HG02759 (cell line): ENCODE results near the gene NEBL.

Experiments
- ATAC-seq: cut with Tn5 transposase; IDR thresholded peaks from one replicate; pipeline ENCODE4 v1.9.1; 2021; ENCODE audit warnings: mild to moderate bottlenecking, moderate library complexity; ENCODE audit not compliant: unreplicated experiment

Gene NEBL

GRCh38 chr10:20797290-20797689 lies 99.8 kb downstream of the NEBL start:
- no peak for ATAC-seq

DNA sequence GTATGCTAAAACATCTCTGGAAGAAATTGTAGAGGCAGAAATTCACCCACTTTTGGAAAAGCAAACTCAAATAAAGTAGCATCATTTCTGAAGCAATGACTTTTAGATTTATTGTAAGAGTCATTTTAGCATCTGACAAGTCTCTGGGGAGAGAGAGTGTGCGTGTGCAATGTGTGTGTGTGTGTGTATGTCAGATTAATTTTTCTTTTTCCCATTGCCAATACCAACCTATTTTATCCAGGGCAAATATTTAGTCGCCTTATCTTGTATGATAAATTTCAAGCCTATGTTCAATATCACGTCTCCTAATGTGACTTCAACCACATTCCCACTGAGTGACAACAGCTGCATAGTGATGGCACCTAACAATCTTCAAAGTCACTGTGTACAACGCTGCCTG lies 101.7 kb downstream of the NEBL start:
- no peak for ATAC-seq

- ATAC-seq: no peak
Observed at GRCh38 chr10:20785174-20785573, 111.9 kb downstream of the NEBL start.

DNA sequence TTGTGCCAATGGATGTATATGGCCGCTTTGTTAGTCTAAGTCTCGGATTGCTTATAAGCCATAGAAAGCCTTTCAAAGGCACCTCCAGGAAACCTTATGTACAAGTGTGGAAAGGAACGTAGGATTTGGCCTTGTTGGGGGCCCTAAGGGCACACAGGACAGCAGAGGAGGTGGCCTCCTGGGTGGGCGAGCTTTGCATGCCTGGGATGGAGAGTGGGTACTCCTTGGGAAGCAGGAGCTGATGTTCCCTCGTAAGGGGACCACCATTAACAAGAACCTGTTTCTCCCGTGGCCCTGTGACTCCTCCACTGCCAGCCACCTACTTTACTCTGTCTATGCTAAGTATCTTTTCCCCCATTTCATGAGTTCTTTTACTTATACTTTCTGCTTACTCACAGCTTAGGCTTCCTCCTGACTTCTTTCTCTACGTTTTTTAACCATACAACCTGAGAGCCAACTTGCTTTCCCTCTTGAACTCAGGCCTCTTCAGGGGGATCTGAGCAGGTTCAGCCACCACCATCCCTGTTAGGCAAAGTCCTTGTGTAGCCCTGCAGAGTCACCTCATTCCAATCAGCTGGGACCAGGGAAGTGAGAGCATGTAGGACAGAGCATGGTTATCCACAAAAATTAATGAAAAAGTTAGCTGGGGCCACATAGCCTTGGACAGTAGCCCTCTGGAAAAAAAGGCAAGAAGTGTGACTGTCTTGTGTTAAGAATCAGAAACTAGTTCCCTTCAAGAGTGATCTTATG lies 118.9 kb downstream of the NEBL start:
- no peak for ATAC-seq

DNA sequence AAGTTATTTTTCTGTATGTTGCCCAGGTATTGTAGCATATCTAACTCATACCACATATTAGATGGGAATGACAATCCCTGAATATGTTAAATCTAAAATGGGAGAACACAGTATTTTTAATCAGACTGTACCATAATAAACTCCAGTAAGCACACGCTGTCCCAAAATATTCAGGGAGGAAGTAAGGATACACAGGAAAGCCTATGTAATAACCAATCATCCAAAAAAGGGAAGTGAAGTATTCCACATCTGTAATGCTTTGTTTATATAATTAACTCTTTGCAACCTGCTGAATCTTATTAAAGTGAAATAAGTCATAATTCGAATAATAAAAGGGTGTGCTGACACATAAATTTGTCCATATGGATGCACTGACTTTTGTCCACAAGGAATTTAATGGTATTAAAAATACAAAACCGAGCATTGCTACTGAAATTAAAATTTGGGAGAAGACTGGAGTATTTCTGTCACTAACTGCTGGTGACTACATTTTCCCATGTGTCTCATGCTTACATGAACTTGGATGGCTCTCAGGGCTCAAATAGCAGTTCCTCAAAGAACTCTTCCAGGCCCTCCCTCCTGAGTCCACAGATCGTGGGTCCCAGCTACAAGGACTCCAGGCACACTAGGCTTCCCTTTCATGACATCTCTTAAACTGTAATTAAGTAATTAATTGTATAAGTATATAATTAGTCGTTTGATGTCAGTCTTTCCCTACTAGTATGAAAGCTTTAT lies 120.6 kb downstream of the NEBL start:
- no peak for ATAC-seq

- ATAC-seq: no peak
Observed at GRCh38 chr10:20771051-20771450, 126.1 kb downstream of the NEBL start.

DNA sequence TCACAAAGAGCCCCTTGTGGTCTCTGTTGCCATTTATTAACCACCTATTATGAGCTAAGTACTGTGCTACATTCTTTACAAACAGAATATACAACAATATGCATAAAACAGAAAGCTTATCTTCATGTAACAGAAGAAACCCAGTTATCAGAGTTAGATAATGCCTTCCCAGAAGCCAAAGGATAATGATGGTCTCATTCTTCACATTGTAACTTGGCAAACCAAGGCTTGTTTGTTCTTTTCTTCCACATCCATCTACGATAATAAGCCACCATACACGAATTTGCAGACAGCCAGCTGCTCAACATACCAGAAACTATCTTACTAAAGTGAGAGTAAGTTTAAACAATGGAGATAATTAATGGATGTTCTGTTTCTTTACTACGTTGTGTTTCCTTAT lies 127.6 kb downstream of the NEBL start:
- ATAC-seq: no peak

- ATAC-seq: no peak
Observed at GRCh38 chr10:20768843-20769242, 128.3 kb downstream of the NEBL start.

- ATAC-seq: no peak
Observed at GRCh38 chr10:20767028-20767427, 130.1 kb downstream of the NEBL start.

DNA sequence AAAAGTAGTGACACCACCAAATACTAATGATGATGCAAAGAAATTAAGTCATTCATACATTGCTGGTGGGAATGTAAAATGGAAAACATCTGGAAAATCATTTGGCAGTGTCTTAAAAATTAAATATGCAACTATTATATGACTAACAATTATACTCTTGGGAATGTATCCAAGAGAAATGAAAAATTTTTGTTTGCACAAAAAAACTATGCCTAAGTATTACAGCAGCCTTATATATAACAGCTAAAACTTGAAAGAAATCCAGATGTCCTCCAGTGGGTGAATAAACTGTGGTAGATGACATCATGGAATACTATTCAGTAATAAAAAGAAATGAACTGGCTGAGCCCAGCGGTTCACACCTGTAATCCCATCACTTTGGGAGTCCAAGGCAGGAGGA lies 132.0 kb downstream of the NEBL start:
- no peak for ATAC-seq

DNA sequence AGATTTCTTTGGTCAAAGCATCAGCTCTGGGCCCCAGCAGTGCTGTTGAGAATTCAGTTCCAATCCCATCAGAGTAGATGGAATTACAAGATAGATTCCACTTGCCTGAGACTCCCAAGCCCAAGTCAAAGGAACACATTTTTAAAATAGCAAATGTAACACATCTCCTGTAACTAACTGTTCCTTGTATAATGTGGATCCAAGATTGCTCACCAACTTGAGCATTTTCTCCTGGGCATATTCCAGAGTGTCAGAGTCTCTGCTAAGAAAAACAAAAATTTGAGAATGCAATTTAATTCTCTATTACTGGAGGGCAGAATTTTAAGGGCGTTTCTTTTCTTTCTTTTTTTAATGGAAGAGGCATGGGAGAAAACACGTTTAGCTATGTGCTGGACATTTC lies 136.7 kb downstream of the NEBL start:
- ATAC-seq: no peak

DNA sequence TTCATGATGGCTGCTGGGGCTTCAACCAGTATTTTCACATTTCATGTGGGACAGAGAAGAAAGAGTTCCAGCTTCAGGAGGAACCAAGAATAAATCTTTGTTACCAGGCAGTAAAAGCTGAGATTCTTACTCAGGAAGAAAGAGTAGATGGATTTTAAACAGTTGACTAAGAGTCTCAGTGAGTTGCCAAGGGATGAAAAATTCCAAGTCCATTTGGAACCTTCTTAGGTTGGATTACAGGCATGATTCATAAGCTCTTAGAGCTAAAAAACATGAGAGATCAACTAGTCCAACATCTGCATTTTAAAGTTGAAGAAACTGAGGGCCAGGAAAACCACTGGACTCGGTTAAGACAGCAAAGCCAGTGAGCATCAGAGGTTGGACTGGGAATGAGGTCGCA lies 148.6 kb downstream of the NEBL start:
- ATAC-seq: no peak

- no peak for ATAC-seq
Observed at GRCh38 chr10:20747782-20748181, 149.3 kb downstream of the NEBL start.

GRCh38 chr10:20746856-20747255 lies 150.3 kb downstream of the NEBL start:
- ATAC-seq: no peak

DNA sequence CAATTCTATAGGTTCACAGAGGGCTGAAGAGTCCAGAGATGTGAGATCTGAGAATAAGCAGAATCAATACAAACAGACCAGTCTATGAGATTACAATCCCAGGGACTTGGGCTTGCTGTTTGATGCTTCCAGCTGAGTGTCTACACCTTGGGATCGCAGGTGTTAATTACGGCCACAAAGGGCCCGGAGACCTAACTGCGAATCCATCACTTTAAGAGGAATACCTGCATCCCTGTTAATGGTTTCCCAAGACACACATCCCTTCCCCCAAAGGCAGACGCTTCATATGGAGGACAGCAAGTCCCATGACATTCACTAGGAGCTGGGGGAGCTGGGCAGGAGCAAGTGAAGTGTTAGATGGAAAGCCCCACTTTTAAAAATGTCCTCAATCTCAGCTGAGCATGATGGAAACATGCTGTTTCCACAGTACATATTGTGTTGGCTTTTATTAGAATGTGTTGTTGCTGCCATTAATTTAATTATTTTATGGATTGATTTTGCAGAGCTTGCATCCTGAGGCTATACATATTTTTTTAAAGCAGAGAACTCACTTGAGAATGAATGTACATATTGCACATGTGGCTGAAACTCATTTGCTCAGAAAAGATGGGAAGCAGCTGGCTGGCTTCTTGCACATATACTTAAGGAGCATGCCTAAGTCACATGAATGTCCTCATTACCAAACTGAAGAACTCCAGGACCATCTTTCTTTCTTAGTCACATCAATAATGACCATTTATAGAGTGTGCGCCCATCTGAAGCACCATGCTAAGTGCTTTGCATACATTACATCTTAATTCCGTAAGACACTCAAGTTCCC lies 151.3 kb downstream of the NEBL start:
- no peak for ATAC-seq

GRCh38 chr10:20744821-20745220 lies 152.3 kb downstream of the NEBL start:
- no peak for ATAC-seq

DNA sequence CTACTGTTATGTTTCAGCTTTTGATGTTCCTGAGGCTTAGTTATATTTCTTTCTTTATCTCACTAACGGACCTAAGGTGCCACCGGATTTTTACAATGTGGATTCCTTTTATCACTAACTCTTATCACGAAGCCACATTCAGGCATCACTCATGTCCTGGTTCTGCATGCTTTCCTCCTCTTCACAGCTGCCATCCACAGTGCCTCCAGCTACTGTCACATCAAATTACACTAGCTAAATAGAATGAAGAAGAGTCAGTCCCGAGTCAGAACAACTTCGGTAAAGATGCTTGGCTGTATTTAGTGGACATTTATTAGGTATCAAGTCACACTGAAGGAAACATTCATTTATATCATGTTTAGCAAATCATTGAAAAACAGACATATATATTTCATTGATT lies 153.2 kb downstream of the NEBL start:
- no peak for ATAC-seq

GRCh38 chr10:20742737-20743541 lies 154.2 kb downstream of the NEBL start:
- ATAC-seq: no peak

DNA sequence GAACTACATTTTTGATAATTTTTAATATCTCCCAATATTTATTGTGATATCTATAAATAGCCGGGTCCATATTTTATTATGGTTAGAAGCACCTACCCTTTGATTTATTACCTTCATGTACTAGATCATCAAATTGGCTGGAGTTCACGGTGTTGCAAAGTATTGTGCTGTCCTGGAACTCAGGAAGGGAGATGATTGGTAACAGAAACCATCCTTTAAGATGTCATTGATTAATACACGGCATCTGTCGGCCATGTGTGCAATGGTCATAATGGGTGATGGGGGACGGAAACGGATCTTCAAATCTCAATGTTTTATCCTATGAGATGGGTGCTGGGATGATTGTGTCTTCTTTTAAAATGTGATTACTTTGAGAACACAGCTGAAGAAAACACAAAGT lies 157.0 kb downstream of the NEBL start:
- ATAC-seq: no peak

DNA sequence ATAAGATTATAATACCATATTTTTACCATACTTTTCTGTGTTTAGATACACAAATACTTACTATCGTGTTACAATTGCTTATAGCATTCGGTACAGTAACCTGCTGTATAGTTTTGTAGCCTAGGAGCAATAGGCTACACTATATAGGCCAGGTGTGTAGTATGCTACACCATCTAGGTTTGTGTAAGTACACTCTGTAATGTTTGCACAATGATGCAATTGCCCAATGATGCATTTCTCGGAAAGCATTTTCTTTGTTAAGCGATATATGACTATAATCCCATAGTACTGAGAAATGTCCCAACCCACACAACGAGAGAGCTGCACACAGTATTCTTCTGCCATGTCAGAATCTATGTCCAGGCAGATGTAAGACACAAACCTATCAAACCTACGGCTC lies 160.0 kb downstream of the NEBL start:
- ATAC-seq: no peak
